Upper lobe of left lung (tissue), 4 donors: ENCODE results near the gene CACFD1.

ENCODE experiments used
- EP300 ChIP-seq, 4 donors: sonication (generic); formaldehyde crosslinking; IDR thresholded peaks; one replicate each; pipeline ENCODE4 v1.5.1; 2017; ENCODE audit warnings: antibody characterized with exemption in 4 of 4, control low read depth in 2 of 4
- POLR2A ChIP-seq, 4 donors: fragments of 450-650 bp; IDR thresholded peaks; one replicate each; pipeline ENCODE4 v1.5.1; 2016 to 2017; ENCODE audit warnings: antibody characterized with exemption in 4 of 4, mild to moderate bottlenecking in 2 of 4
- POLR2AphosphoS5 ChIP-seq, 2 donors: sonication (generic); formaldehyde crosslinking; IDR thresholded peaks; one replicate each; pipeline ENCODE4 v1.5.1; 2017; ENCODE audit warnings: antibody characterized with exemption in 2 of 2
- TF ChIP-seq, protein P1 (sequence below), 6 experiments: fragments of 450-650 bp in 4 of 6; fragments of 200-600 bp in 2 of 6; sonication (generic) in 2 of 6; IDR thresholded peaks; one replicate each; pipeline ENCODE4 v1.5.1; 2016 to 2019; ENCODE audit warnings: antibody characterized with exemption in 6 of 6

DNA sequence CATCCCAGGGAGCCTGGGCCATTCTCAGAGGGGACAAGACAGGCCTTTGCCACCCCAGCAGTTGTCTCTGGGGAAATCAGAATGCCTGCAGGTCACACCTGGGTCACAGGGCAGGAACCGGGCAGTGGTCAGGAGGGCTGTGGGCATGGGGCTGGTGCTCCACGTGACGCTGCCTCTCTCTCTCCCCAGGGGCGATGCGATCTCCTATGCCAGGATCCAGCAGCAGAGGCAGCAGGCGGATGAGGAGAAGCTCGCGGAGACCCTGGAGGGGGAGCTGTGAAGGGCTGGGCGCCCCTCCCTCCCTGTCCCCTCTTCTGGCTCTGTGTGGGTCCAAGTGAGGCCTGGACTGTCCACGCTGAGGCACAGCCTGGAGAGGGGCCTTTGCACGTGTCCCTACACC, 8.6 kb downstream of the CACFD1 start:
- no peak for TF ChIP-seq POLR2AphosphoS5 (IDR thresholded peaks at IDR 0.05)
- TF ChIP-seq, protein P1, sequence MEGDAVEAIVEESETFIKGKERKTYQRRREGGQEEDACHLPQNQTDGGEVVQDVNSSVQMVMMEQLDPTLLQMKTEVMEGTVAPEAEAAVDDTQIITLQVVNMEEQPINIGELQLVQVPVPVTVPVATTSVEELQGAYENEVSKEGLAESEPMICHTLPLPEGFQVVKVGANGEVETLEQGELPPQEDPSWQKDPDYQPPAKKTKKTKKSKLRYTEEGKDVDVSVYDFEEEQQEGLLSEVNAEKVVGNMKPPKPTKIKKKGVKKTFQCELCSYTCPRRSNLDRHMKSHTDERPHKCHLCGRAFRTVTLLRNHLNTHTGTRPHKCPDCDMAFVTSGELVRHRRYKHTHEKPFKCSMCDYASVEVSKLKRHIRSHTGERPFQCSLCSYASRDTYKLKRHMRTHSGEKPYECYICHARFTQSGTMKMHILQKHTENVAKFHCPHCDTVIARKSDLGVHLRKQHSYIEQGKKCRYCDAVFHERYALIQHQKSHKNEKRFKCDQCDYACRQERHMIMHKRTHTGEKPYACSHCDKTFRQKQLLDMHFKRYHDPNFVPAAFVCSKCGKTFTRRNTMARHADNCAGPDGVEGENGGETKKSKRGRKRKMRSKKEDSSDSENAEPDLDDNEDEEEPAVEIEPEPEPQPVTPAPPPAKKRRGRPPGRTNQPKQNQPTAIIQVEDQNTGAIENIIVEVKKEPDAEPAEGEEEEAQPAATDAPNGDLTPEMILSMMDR (IDR thresholded peaks at IDR 0.05), result no peak
- TF ChIP-seq EP300 (IDR thresholded peaks at IDR 0.05), result no peak
- TF ChIP-seq POLR2A (IDR thresholded peaks at IDR 0.05), result no peak
